Stimulated activated CD4-positive, alpha-beta T cell treated with anti-CD3 and anti-CD28 coated beads, Interleukin-15, amount 100 ng/mL, for 24 hours (primary cell): ENCODE measurements around the gene MXD4.

Experiments used
- DNase-seq: peaks from one replicate; pipeline ENCODE4 v3.0.0-alpha.2; 2020

Gene MXD4

GRCh38 chr4:2274320-2275043, 12.6 kb upstream of the MXD4 start:
- no peak for DNase-seq

- no peak for DNase-seq
These were observed 11.9 kb upstream of the MXD4 start for GRCh38 chr4:2273657-2274319.

- no peak for DNase-seq
These were observed 11.3 kb upstream of the MXD4 start for GRCh38 chr4:2273221-2273620.

- no peak for DNase-seq
These were observed 10.9 kb upstream of the MXD4 start for GRCh38 chr4:2272828-2273120.

GRCh38 chr4:2272026-2272827, 10.3 kb upstream of the MXD4 start:
- no peak for DNase-seq

GRCh38 chr4:2271279-2272025, 9.5 kb upstream of the MXD4 start:
- DNase-seq, result no peak

GRCh38 chr4:2270341-2271165, 8.6 kb upstream of the MXD4 start:
- DNase-seq, result no peak

GRCh38 chr4:2269618-2270163, 7.8 kb upstream of the MXD4 start:
- no peak for DNase-seq

- DNase-seq, result no peak
These were observed 7.3 kb upstream of the MXD4 start for GRCh38 chr4:2269206-2269531.

- DNase-seq, result no peak
These were observed 6.7 kb upstream of the MXD4 start for GRCh38 chr4:2268357-2269205.

GRCh38 chr4:2267841-2268240, 5.9 kb upstream of the MXD4 start:
- no peak for DNase-seq

GRCh38 chr4:2267320-2267811, 5.5 kb upstream of the MXD4 start:
- DNase-seq, result no peak

- DNase-seq, result no peak
These were observed 4.9 kb upstream of the MXD4 start for GRCh38 chr4:2266821-2267220.

GRCh38 chr4:2266181-2266580, 4.3 kb upstream of the MXD4 start:
- DNase-seq, result no peak

- DNase-seq, result no peak
These were observed 3.5 kb upstream of the MXD4 start for GRCh38 chr4:2265113-2266110.

- no peak for DNase-seq
These were observed 2.7 kb upstream of the MXD4 start for GRCh38 chr4:2264481-2265041.

- no peak for DNase-seq
These were observed 2.0 kb upstream of the MXD4 start for GRCh38 chr4:2263926-2264321.

GRCh38 chr4:2262944-2263250, 988 bp upstream of the MXD4 start:
- no peak for DNase-seq

- DNase-seq, result peak; percentile 98
These were observed 435 bp upstream of the MXD4 start for GRCh38 chr4:2262145-2262943.
